Stomach smooth muscle (tissue), 2 donors: Measurements from ENCODE around the gene TCOF1.

ENCODE experiments used
- H3K27ac ChIP-seq: one replicate; pipeline ENCODE4 v1.7.0; 2013; ENCODE audit warnings: mild to moderate bottlenecking, low read length, inconsistent platforms
- H3K27me3 ChIP-seq, 2 donors: one replicate each; pipeline ENCODE4 v1.7.0; 2013; ENCODE audit warnings: low read length in 2 of 2; ENCODE audit not compliant: insufficient read depth in 2 of 2, control insufficient read depth in 1 of 2
- H3K36me3 ChIP-seq, 2 donors: one replicate each; pipeline ENCODE4 v1.7.0; 2013; ENCODE audit warnings: low read length in 2 of 2; ENCODE audit not compliant: control insufficient read depth in 2 of 2, insufficient read depth in 2 of 2
- H3K4me1 ChIP-seq: one replicate; pipeline ENCODE4 v1.7.0; 2013; ENCODE audit warnings: low read length; ENCODE audit not compliant: control insufficient read depth, insufficient read depth
- H3K4me3 ChIP-seq, 2 donors: one replicate each; pipeline ENCODE4 v1.7.0; 2013; ENCODE audit warnings: low read length in 2 of 2
- H3K9ac ChIP-seq, 2 donors: one replicate each; pipeline ENCODE4 v1.7.0; 2013; ENCODE audit warnings: low read length in 2 of 2, mild to moderate bottlenecking in 1 of 2
- H3K9me3 ChIP-seq, 2 donors: one replicate each; pipeline ENCODE4 v1.7.0; 2013; ENCODE audit warnings: low read length in 2 of 2; ENCODE audit not compliant: control insufficient read depth in 2 of 2
- donor health status: healthy.
- donor health status: Pancreatic carcinoma.

TCOF1 gene

GRCh38 chr5:150315245-150315644 is 42.3 kb upstream of the TCOF1 start:
- Histone ChIP-seq H3K36me3 (no peaks in the 10 kb centered on the region), H3K4me1 (peaks cover 2% of the 10 kb centered on the region), H3K4me3 (no peak overlapping the region), H3K9me3 (no peaks in the 10 kb centered on the region), H3K27me3 (no peaks in the 10 kb centered on the region), H3K27ac (no peak overlapping the region), H3K9ac (no peak overlapping the region)

- no peaks in the 10 kb centered on the region for H3K36me3 ChIP-seq
- H3K4me3 ChIP-seq: no peak overlapping the region
- no peaks in the 10 kb centered on the region for H3K27me3 ChIP-seq
- H3K9ac ChIP-seq: no peak overlapping the region
- H3K9me3 ChIP-seq: no peaks in the 10 kb centered on the region
- no peak overlapping the region for H3K27ac ChIP-seq
- H3K4me1 ChIP-seq: peaks cover 5% of the 10 kb centered on the region
These were observed 41.2 kb upstream of the TCOF1 start for GRCh38 chr5:150316320-150316719.

- no peak overlapping the region for H3K9ac ChIP-seq
- peaks cover 5% of the 10 kb centered on the region for H3K4me1 ChIP-seq
- H3K36me3 ChIP-seq: no peaks in the 10 kb centered on the region
- H3K27ac ChIP-seq: no peak overlapping the region
- H3K9me3 ChIP-seq: peaks cover 0 to 4% of the 10 kb centered on the region in 2 donors
- no peaks in the 10 kb centered on the region for H3K27me3 ChIP-seq
- H3K4me3 ChIP-seq: no peak overlapping the region
These were observed 40.2 kb upstream of the TCOF1 start for GRCh38 chr5:150317048-150318003.

- Histone ChIP-seq H3K9me3 (peaks cover 0 to 4% of the 10 kb centered on the region in 2 donors), H3K4me1 (peaks cover 5% of the 10 kb centered on the region), H3K9ac (no peak overlapping the region), H3K27ac (no peak overlapping the region), H3K4me3 (no peak overlapping the region), H3K27me3 (no peaks in the 10 kb centered on the region), H3K36me3 (no peaks in the 10 kb centered on the region)
These were observed 38.6 kb upstream of the TCOF1 start for GRCh38 chr5:150318613-150319483.

GRCh38 chr5:150319484-150319790 is 38.1 kb upstream of the TCOF1 start:
- Histone ChIP-seq H3K4me3 (no peak overlapping the region), H3K9me3 (peaks cover 0 to 4% of the 10 kb centered on the region in 2 donors), H3K9ac (no peak overlapping the region), H3K4me1 (peaks cover 5% of the 10 kb centered on the region), H3K27me3 (no peaks in the 10 kb centered on the region), H3K27ac (no peak overlapping the region), H3K36me3 (no peaks in the 10 kb centered on the region)

GRCh38 chr5:150320044-150320613 is 37.4 kb upstream of the TCOF1 start:
- Histone ChIP-seq H3K9me3 (peaks cover 0 to 4% of the 10 kb centered on the region in 2 donors), H3K9ac (no peak overlapping the region), H3K4me3 (no peak overlapping the region), H3K27ac (no peak overlapping the region), H3K4me1 (peaks cover 5% of the 10 kb centered on the region), H3K27me3 (no peaks in the 10 kb centered on the region), H3K36me3 (no peaks in the 10 kb centered on the region)

- no peak overlapping the region for H3K27ac ChIP-seq
- H3K4me1 ChIP-seq: peaks cover 5% of the 10 kb centered on the region
- no peak overlapping the region for H3K9ac ChIP-seq
- H3K36me3 ChIP-seq: no peaks in the 10 kb centered on the region
- H3K4me3 ChIP-seq: no peak overlapping the region
- H3K27me3 ChIP-seq: no peaks in the 10 kb centered on the region
- H3K9me3 ChIP-seq: peaks cover 0 to 4% of the 10 kb centered on the region in 2 donors
These were observed 36.3 kb upstream of the TCOF1 start for GRCh38 chr5:150321211-150321610.

- Histone ChIP-seq H3K4me1 (peaks cover 5% of the 10 kb centered on the region), H3K9ac (no peak overlapping the region), H3K4me3 (no peak overlapping the region), H3K36me3 (no peaks in the 10 kb centered on the region), H3K27me3 (no peaks in the 10 kb centered on the region), H3K27ac (no peak overlapping the region), H3K9me3 (peaks cover 0 to 4% of the 10 kb centered on the region in 2 donors)
These were observed 35.7 kb upstream of the TCOF1 start for GRCh38 chr5:150321784-150322183.

GRCh38 chr5:150322202-150322601 is 35.3 kb upstream of the TCOF1 start:
- peaks cover 5% of the 10 kb centered on the region for H3K4me1 ChIP-seq
- no peak overlapping the region for H3K4me3 ChIP-seq
- H3K27me3 ChIP-seq: no peaks in the 10 kb centered on the region
- no peak overlapping the region for H3K27ac ChIP-seq
- H3K9me3 ChIP-seq: peaks cover 0 to 4% of the 10 kb centered on the region in 2 donors
- H3K9ac ChIP-seq: no peak overlapping the region
- no peaks in the 10 kb centered on the region for H3K36me3 ChIP-seq

GRCh38 chr5:150323092-150323491 is 34.4 kb upstream of the TCOF1 start:
- Histone ChIP-seq H3K27ac (no peak overlapping the region), H3K27me3 (no peaks in the 10 kb centered on the region), H3K9ac (no peak overlapping the region), H3K36me3 (no peaks in the 10 kb centered on the region), H3K4me1 (peaks cover 5% of the 10 kb centered on the region), H3K4me3 (no peak overlapping the region), H3K9me3 (peaks cover 0 to 4% of the 10 kb centered on the region in 2 donors)
